ENCODE results near the gene S100A1. TPM values are rescaled to one million over a fixed set of nuclear protein-coding genes. Genes with fewer than 3 reads are reported as not detected.

S100A1 gene
- total and polyA plus RNA-seq, 2 of the 13 experiments (the other 11 are each of a cell fraction or from before 2014, with no cell fraction given): 120 to 251 TPM

DNA sequence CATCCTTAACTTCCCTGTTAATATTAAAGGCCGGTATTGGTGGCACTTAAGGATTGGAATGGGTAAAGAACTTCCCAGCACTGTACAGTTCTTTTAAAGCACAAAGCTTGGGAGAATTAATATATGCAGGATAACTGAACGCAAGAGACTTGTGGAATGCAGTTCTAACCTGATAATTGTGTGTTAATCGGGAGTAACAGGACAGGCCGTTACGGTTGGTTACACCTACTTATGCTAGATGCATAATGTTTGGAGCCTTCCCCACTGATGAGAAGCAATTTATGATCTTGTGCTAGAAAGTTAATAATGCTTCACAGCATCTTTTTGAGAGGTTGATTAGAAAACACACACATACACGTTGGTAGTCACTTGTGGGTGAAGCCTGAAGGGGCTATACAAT is 12.6 kb downstream of the S100A1 start:
- Histone ChIP-seq H3K9me3 (ENCODE audit: low read length) (no peaks in the 10 kb centered on the region), H2AFZ (ENCODE audit: low read length) (no peak overlapping the region), H3K4me1 (ENCODE audit: insufficient read depth, low read length) (peaks cover 24% of the 10 kb centered on the region), H3K27me3 (ENCODE audit: control insufficient read depth in 1 of 2, insufficient read depth in 2 of 2, low read length in 2 of 2) (no peaks in the 10 kb centered on the region), H3K36me3 (replicated peaks in 1 of 2; ENCODE audit: control insufficient read depth in 1 of 2, insufficient read depth in 2 of 2, low read length in 2 of 2) (peaks cover 27 to 96% of the 10 kb centered on the region in 2 experiments), H3K4me3 (replicated peaks in 1 of 3; ENCODE audit: insufficient read depth in 1 of 3, low read depth in 2 of 3, low read length in 3 of 3) (no peak overlapping the region), H3K79me2 (ENCODE audit: insufficient read depth, low read length) (peaks cover 19% of the 10 kb centered on the region), H3K27ac (ENCODE audit: extremely low read length, insufficient read depth, low read length) (no peak overlapping the region), H3K9ac (ENCODE audit: insufficient read depth, low read depth, low read length) (no peak overlapping the region), H4K20me1 (ENCODE audit: insufficient read depth, low read length) (peaks cover 5% of the 10 kb centered on the region; the same call in 1 of the 2 replicates), H3K4me2 (ENCODE audit: low read depth, low read length) (no peak overlapping the region)
- ATAC-seq (no peak), DNase-seq (ENCODE audit: low spot score) (no peak), FAIRE-seq (no peak)
- WGBS (ENCODE audit: low lambda C conversion rate): 85% methylated on average over 6 of the region's 6 CpGs
- in situ Hi-C loops (cut with HindIII; ENCODE audit: extremely low pct_ligation_motif_present, low pct_unique_long_range_greater_than_20kb): no loop called here
- intact Hi-C loops (cut with micrococcal nuclease; ENCODE audit: unreplicated experiment): no loop called here
- no TSS peak for BruUV-seq (replicated peaks)
- POLR2A ChIA-PET: interaction anchor here (1.5 to 3.6 kb wide), 2 partner anchors 9 to 13 kb away, joined by 5 to 16 read pairs; partner anchors contain the start of genes S100A1 and S100A13
- CTCF ChIA-PET (ENCODE audit: low intra/inter-chr PET ratio, low total read pairs): no interaction called here
- TF ChIP-seq, protein P1, sequence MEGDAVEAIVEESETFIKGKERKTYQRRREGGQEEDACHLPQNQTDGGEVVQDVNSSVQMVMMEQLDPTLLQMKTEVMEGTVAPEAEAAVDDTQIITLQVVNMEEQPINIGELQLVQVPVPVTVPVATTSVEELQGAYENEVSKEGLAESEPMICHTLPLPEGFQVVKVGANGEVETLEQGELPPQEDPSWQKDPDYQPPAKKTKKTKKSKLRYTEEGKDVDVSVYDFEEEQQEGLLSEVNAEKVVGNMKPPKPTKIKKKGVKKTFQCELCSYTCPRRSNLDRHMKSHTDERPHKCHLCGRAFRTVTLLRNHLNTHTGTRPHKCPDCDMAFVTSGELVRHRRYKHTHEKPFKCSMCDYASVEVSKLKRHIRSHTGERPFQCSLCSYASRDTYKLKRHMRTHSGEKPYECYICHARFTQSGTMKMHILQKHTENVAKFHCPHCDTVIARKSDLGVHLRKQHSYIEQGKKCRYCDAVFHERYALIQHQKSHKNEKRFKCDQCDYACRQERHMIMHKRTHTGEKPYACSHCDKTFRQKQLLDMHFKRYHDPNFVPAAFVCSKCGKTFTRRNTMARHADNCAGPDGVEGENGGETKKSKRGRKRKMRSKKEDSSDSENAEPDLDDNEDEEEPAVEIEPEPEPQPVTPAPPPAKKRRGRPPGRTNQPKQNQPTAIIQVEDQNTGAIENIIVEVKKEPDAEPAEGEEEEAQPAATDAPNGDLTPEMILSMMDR (CRISPR knock-in tag; IDR thresholded peaks at IDR 0.05): no peak
- TF ChIP-seq NFKBIZ (CRISPR knock-in tag; IDR thresholded peaks at IDR 0.05) (no peak), ZNF543 (CRISPR knock-in tag; IDR thresholded peaks at IDR 0.05) (no peak), SNRNP70 (IDR thresholded peaks at IDR 0.05; ENCODE audit: low read depth, low read length) (no peak), ZNF34 (CRISPR knock-in tag; IDR thresholded peaks at IDR 0.05; ENCODE audit: borderline replicate concordance) (no peak), ZNF530 (CRISPR knock-in tag; IDR thresholded peaks at IDR 0.05; ENCODE audit: low read depth) (no peak), ZFP82 (CRISPR knock-in tag; IDR thresholded peaks at IDR 0.05; ENCODE audit: borderline replicate concordance) (no peak), CHD4 (IDR thresholded peaks at IDR 0.05; ENCODE audit: borderline replicate concordance, low read length) (no peak), ZNF563 (CRISPR knock-in tag; IDR thresholded peaks at IDR 0.05) (no peak), ZNF720 (CRISPR knock-in tag; IDR thresholded peaks at IDR 0.05) (no peak), FOXO1 (CRISPR knock-in tag; IDR thresholded peaks at IDR 0.05) (no peak), ZSCAN29 (CRISPR knock-in tag; conservative IDR thresholded peaks at IDR 0.05) (no peak), PAWR (CRISPR knock-in tag; IDR thresholded peaks at IDR 0.05; ENCODE audit: borderline replicate concordance) (no peak), KAT8 (CRISPR knock-in tag; IDR thresholded peaks at IDR 0.05) (no peak)
- TF ChIP-seq, protein P2, sequence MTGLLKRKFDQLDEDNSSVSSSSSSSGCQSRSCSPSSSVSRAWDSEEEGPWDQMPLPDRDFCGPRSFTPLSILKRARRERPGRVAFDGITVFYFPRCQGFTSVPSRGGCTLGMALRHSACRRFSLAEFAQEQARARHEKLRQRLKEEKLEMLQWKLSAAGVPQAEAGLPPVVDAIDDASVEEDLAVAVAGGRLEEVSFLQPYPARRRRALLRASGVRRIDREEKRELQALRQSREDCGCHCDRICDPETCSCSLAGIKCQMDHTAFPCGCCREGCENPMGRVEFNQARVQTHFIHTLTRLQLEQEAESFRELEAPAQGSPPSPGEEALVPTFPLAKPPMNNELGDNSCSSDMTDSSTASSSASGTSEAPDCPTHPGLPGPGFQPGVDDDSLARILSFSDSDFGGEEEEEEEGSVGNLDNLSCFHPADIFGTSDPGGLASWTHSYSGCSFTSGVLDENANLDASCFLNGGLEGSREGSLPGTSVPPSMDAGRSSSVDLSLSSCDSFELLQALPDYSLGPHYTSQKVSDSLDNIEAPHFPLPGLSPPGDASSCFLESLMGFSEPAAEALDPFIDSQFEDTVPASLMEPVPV (CRISPR knock-in tag; IDR thresholded peaks at IDR 0.05): no peak
- TF ChIP-seq, protein P3, sequence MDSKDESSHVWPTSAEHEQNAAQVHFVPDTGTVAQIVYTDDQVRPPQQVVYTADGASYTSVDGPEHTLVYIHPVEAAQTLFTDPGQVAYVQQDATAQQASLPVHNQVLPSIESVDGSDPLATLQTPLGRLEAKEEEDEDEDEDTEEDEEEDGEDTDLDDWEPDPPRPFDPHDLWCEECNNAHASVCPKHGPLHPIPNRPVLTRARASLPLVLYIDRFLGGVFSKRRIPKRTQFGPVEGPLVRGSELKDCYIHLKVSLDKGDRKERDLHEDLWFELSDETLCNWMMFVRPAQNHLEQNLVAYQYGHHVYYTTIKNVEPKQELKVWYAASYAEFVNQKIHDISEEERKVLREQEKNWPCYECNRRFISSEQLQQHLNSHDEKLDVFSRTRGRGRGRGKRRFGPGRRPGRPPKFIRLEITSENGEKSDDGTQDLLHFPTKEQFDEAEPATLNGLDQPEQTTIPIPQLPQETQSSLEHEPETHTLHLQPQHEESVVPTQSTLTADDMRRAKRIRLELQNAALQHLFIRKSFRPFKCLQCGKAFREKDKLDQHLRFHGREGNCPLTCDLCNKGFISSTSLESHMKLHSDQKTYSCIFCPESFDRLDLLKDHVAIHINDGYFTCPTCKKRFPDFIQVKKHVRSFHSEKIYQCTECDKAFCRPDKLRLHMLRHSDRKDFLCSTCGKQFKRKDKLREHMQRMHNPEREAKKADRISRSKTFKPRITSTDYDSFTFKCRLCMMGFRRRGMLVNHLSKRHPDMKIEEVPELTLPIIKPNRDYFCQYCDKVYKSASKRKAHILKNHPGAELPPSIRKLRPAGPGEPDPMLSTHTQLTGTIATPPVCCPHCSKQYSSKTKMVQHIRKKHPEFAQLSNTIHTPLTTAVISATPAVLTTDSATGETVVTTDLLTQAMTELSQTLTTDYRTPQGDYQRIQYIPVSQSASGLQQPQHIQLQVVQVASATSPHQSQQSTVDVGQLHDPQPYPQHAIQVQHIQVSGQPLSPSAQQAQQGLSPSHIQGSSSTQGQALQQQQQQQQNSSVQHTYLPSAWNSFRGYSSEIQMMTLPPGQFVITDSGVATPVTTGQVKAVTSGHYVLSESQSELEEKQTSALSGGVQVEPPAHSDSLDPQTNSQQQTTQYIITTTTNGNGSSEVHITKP (CRISPR knock-in tag; IDR thresholded peaks at IDR 0.05; ENCODE audit: low read depth): no peak
- TF ChIP-seq, protein P4, sequence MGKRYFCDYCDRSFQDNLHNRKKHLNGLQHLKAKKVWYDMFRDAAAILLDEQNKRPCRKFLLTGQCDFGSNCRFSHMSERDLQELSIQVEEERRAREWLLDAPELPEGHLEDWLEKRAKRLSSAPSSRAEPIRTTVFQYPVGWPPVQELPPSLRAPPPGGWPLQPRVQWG (CRISPR knock-in tag; IDR thresholded peaks at IDR 0.05; ENCODE audit: borderline replicate concordance, low read depth): no peak
- TF ChIP-seq, protein P5, sequence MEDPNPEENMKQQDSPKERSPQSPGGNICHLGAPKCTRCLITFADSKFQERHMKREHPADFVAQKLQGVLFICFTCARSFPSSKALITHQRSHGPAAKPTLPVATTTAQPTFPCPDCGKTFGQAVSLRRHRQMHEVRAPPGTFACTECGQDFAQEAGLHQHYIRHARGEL (CRISPR knock-in tag; IDR thresholded peaks at IDR 0.05): no peak
